Measurements from ENCODE around the gene TNRC6C. TPM values are rescaled to one million over a fixed set of nuclear protein-coding genes. Genes with fewer than 3 reads are reported as not detected.
"Not testable (repeated sequence)": the region's sequence is repeated elsewhere in the genome, so short reads cannot be mapped to it uniquely, and the experiment has no call there.

Gene TNRC6C
- total RNA-seq, 4 donors from 2014 or later: 9.7 to 70.1 (median 23.2) TPM

DNA sequence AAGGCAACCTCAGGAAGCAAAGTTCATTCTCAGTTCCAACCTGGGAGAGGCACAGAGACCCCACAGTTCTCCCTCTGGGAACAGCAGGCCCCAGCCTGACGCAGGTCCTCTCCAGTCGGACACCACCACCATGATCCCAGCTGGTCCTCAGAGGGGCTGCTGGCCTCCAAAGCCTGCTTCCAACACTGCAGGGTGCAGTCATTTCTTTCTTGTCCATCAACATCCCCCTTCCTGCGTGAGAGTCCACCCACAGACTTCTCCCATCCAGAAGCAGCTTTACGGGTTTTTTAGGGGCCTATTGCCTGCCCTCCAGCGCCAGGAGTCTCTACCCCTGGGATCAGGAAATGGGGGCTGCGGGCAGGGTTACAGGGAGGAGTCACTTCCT, 29.3 kb upstream of the TNRC6C start:
- Histone ChIP-seq H3K27me3 (no peaks in the 10 kb centered on the region), H3K36me3 (no peaks in the 10 kb centered on the region), H3K4me1 (no peaks in the 10 kb centered on the region), H3K4me3 (no peak overlapping the region), H3K27ac (no peak overlapping the region), H3K9me3 (no peaks in the 10 kb centered on the region)
- DNase-seq: no peak
- TF ChIP-seq, protein P1, sequence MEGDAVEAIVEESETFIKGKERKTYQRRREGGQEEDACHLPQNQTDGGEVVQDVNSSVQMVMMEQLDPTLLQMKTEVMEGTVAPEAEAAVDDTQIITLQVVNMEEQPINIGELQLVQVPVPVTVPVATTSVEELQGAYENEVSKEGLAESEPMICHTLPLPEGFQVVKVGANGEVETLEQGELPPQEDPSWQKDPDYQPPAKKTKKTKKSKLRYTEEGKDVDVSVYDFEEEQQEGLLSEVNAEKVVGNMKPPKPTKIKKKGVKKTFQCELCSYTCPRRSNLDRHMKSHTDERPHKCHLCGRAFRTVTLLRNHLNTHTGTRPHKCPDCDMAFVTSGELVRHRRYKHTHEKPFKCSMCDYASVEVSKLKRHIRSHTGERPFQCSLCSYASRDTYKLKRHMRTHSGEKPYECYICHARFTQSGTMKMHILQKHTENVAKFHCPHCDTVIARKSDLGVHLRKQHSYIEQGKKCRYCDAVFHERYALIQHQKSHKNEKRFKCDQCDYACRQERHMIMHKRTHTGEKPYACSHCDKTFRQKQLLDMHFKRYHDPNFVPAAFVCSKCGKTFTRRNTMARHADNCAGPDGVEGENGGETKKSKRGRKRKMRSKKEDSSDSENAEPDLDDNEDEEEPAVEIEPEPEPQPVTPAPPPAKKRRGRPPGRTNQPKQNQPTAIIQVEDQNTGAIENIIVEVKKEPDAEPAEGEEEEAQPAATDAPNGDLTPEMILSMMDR (IDR thresholded peaks at IDR 0.05): no peak
- no peak for TF ChIP-seq POLR2A (IDR thresholded peaks at IDR 0.05)

DNA sequence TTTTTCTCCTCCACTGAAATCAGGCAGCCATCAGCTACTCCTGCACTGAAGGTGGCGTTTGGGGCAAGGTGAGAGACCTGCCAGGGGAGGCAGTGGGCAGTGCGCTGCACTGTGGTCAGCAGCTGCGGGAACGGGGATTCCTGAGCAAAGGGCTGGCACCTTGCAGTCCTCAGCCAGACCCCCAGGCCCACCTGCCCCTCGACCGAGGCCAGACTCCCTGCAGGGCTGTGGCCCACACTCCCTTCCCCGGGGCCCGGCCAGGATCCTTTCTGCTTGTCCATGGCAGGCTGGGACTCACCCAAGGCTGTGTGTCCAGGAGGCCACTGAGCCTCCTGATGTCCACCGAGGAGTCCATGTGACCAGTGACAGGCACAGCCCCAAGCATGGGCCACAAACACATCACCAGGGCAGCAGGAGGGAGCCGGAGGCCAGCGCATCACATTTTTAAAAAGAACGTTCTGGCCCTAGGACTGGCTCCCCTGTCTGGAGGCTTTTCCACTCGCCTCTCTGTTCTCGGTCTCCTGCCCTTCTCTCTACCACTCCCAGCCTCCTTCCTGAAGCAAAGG, 28.5 kb upstream of the TNRC6C start:
- no peak overlapping the region for H3K4me3 ChIP-seq
- H3K4me1 ChIP-seq: no peaks in the 10 kb centered on the region
- DNase-seq: no peak
- TF ChIP-seq, protein P1 (IDR thresholded peaks at IDR 0.05): no peak
- no peak for TF ChIP-seq POLR2A (IDR thresholded peaks at IDR 0.05)
- H3K36me3 ChIP-seq: no peaks in the 10 kb centered on the region
- H3K27ac ChIP-seq: no peak overlapping the region
- H3K9me3 ChIP-seq: no peaks in the 10 kb centered on the region
- H3K27me3 ChIP-seq: no peaks in the 10 kb centered on the region

DNA sequence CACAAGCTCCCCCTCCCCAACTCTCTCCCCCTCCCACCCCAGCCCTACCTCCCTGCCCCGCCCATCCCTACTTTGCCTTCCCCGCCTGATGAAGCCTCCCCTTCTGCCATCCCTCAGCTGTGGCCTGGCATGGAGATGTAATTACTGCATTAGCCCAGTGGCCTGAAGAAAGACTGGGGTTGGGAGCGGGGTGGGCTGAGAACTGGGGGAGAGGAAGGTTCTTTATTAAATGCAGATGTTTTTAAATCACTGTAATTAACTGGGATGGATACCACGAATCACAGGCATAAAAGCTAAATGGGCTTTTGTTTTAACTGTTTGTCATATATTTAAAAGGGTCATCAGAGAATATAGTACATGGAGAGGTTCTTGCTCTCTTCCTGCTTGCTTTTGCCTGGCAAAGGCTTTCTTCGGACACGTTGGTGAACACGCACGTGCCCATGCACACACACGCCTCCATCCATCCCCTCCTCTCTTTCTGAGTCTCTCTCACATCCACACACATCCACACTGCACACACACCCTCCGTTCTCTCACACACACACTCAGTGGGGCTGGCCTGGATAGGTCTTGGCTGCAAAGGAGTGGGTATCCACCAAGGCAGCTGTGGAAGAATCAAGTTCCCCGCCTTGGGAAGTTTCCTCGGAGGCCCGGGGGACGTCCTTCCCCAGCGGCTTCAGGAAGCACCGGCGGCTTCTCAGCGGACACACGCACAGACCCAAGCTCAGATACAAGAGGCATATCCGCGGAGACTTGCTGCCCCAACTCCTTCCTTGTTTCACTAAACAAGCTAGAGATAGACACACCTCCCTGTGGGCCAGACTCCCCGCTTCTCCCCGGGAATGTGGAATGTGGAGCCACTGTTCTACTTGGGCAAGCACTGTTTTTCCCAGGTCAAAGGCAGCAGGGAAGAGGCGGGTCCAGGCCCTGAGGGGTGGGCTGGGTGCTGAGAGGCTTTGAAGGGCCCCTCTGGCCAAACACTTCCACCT, 27.4 kb upstream of the TNRC6C start:
- H3K9me3 ChIP-seq: no peaks in the 10 kb centered on the region
- H3K4me1 ChIP-seq: no peaks in the 10 kb centered on the region
- H3K27ac ChIP-seq: no peak overlapping the region
- TF ChIP-seq, protein P1 (IDR thresholded peaks at IDR 0.05): no peak
- no peak for TF ChIP-seq POLR2A (IDR thresholded peaks at IDR 0.05)
- H3K36me3 ChIP-seq: no peaks in the 10 kb centered on the region
- DNase-seq: no peak
- no peak overlapping the region for H3K4me3 ChIP-seq
- no peaks in the 10 kb centered on the region for H3K27me3 ChIP-seq

DNA sequence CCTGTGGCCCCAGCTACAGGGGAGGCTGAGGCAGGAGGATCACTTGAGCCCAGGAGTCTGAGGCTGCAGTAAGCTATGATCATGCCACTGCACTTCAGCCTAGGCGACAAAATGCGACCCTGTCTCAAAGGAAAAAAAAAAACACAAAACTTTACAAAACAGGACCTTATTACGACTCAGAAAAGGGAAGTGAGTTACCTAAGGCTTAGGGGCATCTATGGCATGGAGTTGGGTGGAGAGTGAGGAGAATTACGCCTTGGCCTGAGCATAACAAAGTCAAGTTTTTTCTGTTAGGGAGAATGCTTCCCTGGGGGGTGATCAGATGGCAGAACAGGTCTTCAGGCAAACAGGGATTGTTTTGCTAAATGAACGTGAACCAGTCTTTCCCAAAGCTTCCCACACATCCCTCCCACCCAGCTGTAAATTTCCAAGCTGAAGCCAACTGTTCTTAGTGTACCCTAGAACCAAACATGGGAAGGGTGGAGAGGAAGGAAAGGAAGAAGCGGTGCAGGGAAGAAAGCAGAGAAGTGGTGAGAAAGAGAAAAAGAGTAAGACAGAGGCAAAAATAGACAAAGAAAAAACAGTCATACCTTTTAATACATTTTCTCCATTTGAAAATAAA, 24.6 kb upstream of the TNRC6C start:
- H3K36me3 ChIP-seq: no peaks in the 10 kb centered on the region
- TF ChIP-seq, protein P1 (IDR thresholded peaks at IDR 0.05): no peak
- TF ChIP-seq POLR2A (IDR thresholded peaks at IDR 0.05): no peak
- H3K4me1 ChIP-seq: no peaks in the 10 kb centered on the region
- H3K4me3 ChIP-seq: no peak overlapping the region
- H3K27ac ChIP-seq: no peak overlapping the region
- H3K27me3 ChIP-seq: peaks cover 0 to 5% of the 10 kb centered on the region in 2 donors
- H3K9me3 ChIP-seq: no peaks in the 10 kb centered on the region
- no peak for DNase-seq

DNA sequence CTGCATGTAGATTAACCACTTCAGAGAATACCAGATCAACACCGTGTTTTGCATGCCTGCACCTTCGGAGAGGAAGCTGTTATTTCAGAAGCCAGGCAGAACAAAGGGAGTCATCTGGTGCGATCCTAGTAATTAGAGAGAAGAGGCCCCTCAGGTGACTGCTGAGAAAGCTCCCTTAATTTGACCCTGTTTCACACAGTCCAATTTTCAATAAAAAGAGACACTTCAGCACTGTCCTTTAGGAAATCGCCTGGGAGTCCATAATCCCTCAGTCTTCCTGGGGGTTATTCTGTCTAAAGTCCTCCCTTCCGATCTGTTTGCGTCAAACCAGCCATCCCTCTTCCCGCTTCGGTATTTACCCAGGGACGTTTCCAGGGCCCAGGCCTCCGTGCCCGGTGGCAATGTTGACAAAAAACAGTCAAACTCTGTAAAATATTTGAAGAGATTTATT, 23.4 kb upstream of the TNRC6C start:
- Histone ChIP-seq H3K4me3 (no peak overlapping the region), H3K36me3 (no peaks in the 10 kb centered on the region), H3K4me1 (no peaks in the 10 kb centered on the region), H3K27me3 (peaks cover 0 to 5% of the 10 kb centered on the region in 2 donors), H3K9me3 (no peaks in the 10 kb centered on the region), H3K27ac (no peak overlapping the region)
- no peak for DNase-seq
- TF ChIP-seq, protein P1 (IDR thresholded peaks at IDR 0.05): no peak
- TF ChIP-seq POLR2A (IDR thresholded peaks at IDR 0.05): no peak

DNA sequence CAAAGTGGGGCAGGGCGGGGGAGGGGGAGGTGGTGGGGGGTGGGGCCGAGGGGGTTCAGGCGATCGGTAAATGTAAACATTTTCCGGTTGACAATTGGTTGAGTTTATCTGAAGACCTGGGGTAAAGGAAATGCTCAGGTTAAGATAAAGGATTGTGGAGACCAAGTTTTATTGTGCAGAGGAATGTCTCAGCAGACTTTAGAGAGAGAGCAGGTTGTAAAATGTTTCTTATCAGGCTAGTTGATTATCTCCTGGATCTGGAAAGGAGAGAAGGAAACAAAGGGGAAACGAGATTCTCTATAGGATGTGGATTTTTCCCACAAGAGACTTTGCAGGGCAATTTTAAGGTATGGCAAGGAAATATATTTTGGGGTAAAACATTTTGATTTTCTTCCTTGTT, 22.8 kb upstream of the TNRC6C start:
- not testable (repeated sequence) for DNase-seq, H3K27ac ChIP-seq, H3K9me3 ChIP-seq, H3K36me3 ChIP-seq, H3K4me1 ChIP-seq, H3K27me3 ChIP-seq, H3K4me3 ChIP-seq
